K562 (cell line): ENCODE measurements around the gene WDR3. TPM values are rescaled to one million over a fixed set of nuclear protein-coding genes. Genes with fewer than 3 reads are reported as not detected.
"Not testable (repeated sequence)": the region's sequence is repeated elsewhere in the genome, so short reads cannot be mapped to it uniquely, and the experiment has no call there.

Experiments used
- ATAC-seq: fragments of 200-7000 bp; cut with Tn5 transposase; 3 replicates; pipeline ENCODE4 v1.9.1; 2020; ENCODE audit warnings: moderate library complexity
- BruUV-seq: library from RNA; stranded (reverse); fragments of 400-500 nt; replicated peaks from 2 replicates; lab custom pipeline; 2021; lab: Mats Ljungman, UMichigan
- CTCF ChIA-PET: fragments of 300-600 bp; formaldehyde crosslinking; extraction: SDS; loops from one replicate; lab custom pipeline; 2021; ENCODE audit warnings: low intra/inter-chr PET ratio; lab: Yijun Ruan, JAX
- POLR2A ChIA-PET: fragments of 300-600, 350-650 bp; sonication (Branson Sonifier 250); formaldehyde crosslinking; extraction: SDS; loops from one replicate; lab custom pipeline; 2021; ENCODE audit warnings: antibody characterized with exemption, inconsistent platforms; lab: Yijun Ruan, JAX
- DNase-seq, 4 experiments: peaks; one replicate each; pipeline versions ENCODE4 v3.0.0 to v3.0.0-alpha.2; 2011 to 2018; ENCODE audit warnings: low spot score in 3 of 4, mixed read lengths in 3 of 4; ENCODE audit errors: extremely low read depth in 1 of 4
- FAIRE-seq: peaks from 2 replicates; lab custom pipeline; 2011; peaks lifted over from hg19 to GRCh38; lab: Jason Lieb, UNC
- H2AFZ ChIP-seq: 2 replicates; pipeline ENCODE4 v1.6.0; 2011; ENCODE audit warnings: low read depth, low read length, control low read depth, inconsistent platforms
- H3K27ac ChIP-seq: fragments of 200-600 bp; 3 replicates; pipeline ENCODE4 v1.8.0; 2011; ENCODE audit warnings: low read depth, mild to moderate bottlenecking, control low read depth, inconsistent platforms, low read length, moderate library complexity, mixed read lengths; ENCODE audit errors: extremely low read depth
- H3K27me3 ChIP-seq, 2 experiments: fragments of 300-600 bp in 1 of 2; 2 replicates in 1 of 2; 3 replicates in 1 of 2; pipeline versions ENCODE4 v1.6.0 to v1.8.0; 2011; ENCODE audit warnings: inconsistent platforms in 2 of 2, low read length in 2 of 2, mild to moderate bottlenecking in 1 of 2, mixed read lengths in 1 of 2, moderate library complexity in 1 of 2; ENCODE audit not compliant: control insufficient read depth in 2 of 2, insufficient read depth in 2 of 2
- H3K36me3 ChIP-seq: fragments of 300-600 bp; 3 replicates; pipeline ENCODE4 v1.8.0; 2011; ENCODE audit warnings: mild to moderate bottlenecking, low read length, inconsistent platforms; ENCODE audit not compliant: control insufficient read depth, insufficient read depth
- H3K4me1 ChIP-seq, 2 experiments: fragments of 200-600 bp in 1 of 2; replicated peaks in 1 of 2; 2 replicates in 1 of 2; 3 replicates in 1 of 2; pipeline versions ENCODE4 v1.5.1 to v1.8.0; 2011; ENCODE audit warnings: inconsistent platforms in 2 of 2, low read length in 2 of 2, mild to moderate bottlenecking in 1 of 2, mixed read lengths in 1 of 2, moderate library complexity in 1 of 2; ENCODE audit not compliant: control insufficient read depth in 2 of 2, insufficient read depth in 2 of 2
- H3K4me2 ChIP-seq: 2 replicates; pipeline ENCODE4 v1.6.1; 2011; ENCODE audit warnings: low read length, control low read depth, inconsistent platforms, mixed read lengths; ENCODE audit not compliant: insufficient read depth
- H3K4me3 ChIP-seq: fragments of 200-600 bp; sonication (generic), shearing (Covaris generic); 2 replicates; pipeline ENCODE4 v1.5.1; 2016; ENCODE audit warnings: control low read depth, inconsistent platforms
- H3K79me2 ChIP-seq: fragments of 200-600 bp; 3 replicates; pipeline ENCODE4 v1.8.0; 2011; ENCODE audit warnings: low read length, inconsistent platforms; ENCODE audit not compliant: control insufficient read depth, insufficient read depth
- H3K9ac ChIP-seq, 2 experiments: 2 replicates each; pipeline versions ENCODE4 v1.6.0 to v1.6.1; 2011; ENCODE audit warnings: low read depth in 2 of 2, low read length in 2 of 2, control low read depth in 1 of 2, inconsistent platforms in 1 of 2, mild to moderate bottlenecking in 1 of 2, mixed read lengths in 1 of 2; ENCODE audit not compliant: insufficient read depth in 1 of 2
- H3K9me1 ChIP-seq: one replicate; pipeline ENCODE4 v1.6.0; 2011; ENCODE audit warnings: inconsistent platforms, mild to moderate bottlenecking, low read length, moderate library complexity; ENCODE audit not compliant: control insufficient read depth, insufficient read depth
- H3K9me3 ChIP-seq: replicated peaks from 2 replicates; pipeline ENCODE4 v1.5.1; 2011; ENCODE audit warnings: low read depth, low read length, inconsistent platforms; ENCODE audit not compliant: control insufficient read depth, insufficient read depth
- H4K20me1 ChIP-seq: replicated peaks from 2 replicates; pipeline ENCODE4 v1.6.1; 2011; ENCODE audit warnings: low read length, inconsistent platforms, mixed read lengths; ENCODE audit not compliant: control insufficient read depth, insufficient read depth
- ESRRB ChIP-seq: fragments of 250-450 bp; sonication (Bioruptor Pico); IDR thresholded peaks from 2 replicates; pipeline ENCODE4 v1.5.0; 2020; ENCODE audit warnings: mild to moderate bottlenecking, moderate library complexity, borderline replicate concordance
- FUS ChIP-seq: fragments of 200-400 bp; formaldehyde crosslinking; optimal IDR thresholded peaks from 2 replicates; pipeline ENCODE3; 2017; ENCODE audit warnings: low read depth, low read length
- RFX5 ChIP-seq: IDR thresholded peaks from 2 replicates; pipeline ENCODE4 v1.6.1; 2011; ENCODE audit warnings: low read depth, mild to moderate bottlenecking, improper control_type of control experiment, low read length
- SMAD4 ChIP-seq: fragments of 250-450 bp; sonication (Bioruptor Pico); conservative IDR thresholded peaks from 2 replicates; pipeline ENCODE4 v1.8.0; 2021; ENCODE audit warnings: inconsistent platforms, mild to moderate bottlenecking, moderate library complexity
- TFAP4 ChIP-seq: sonication (generic); formaldehyde crosslinking; IDR thresholded peaks from 2 replicates; pipeline ENCODE4 v1.8.0; 2022; ENCODE audit warnings: missing genetic modification reagents, mild to moderate bottlenecking, moderate library complexity, borderline replicate concordance
- ZBTB26 ChIP-seq: fragments of 450-650 bp; formaldehyde crosslinking; IDR thresholded peaks from 2 replicates; pipeline ENCODE4 v1.4.0; 2022; ENCODE audit warnings: missing genetic modification characterization
- ZBTB49 ChIP-seq: sonication (generic); formaldehyde crosslinking; IDR thresholded peaks from 2 replicates; pipeline ENCODE4 v1.8.0; 2022; ENCODE audit warnings: missing genetic modification reagents, mild to moderate bottlenecking, borderline replicate concordance
- WGBS: fragments of 100-300 bp; shearing (Covaris generic); methylation state at CpG from one replicate; pipeline ENCODE4 v1.1.6; 2016; ENCODE audit warnings: low coverage, mixed read lengths; ENCODE audit not compliant: insufficient coverage; ENCODE audit errors: missing lambda C conversion rate; 5-methylcytosine and 5-hydroxymethylcytosine counted together
- in situ Hi-C: fragments of 300-500 bp; cut with MboI; formaldehyde crosslinking; loops from 4 replicates; pipeline ENCODE4 v1.15.0; 2018; ENCODE audit warnings: inconsistent platforms, mixed read lengths
- intact Hi-C: fragments of 100-400 bp; cut with micrococcal nuclease; formaldehyde crosslinking; loops from 2 replicates; pipeline ENCODE4 v1.14.2; 2022
- polyA plus RNA-seq, 8 experiments: library from polyadenylated mRNA; depleted of rRNA in 4 of 8; stranded (reverse) in 5 of 8; unstranded in 3 of 8; fragments of >200 nt; fragmentation: Nextera tagmentation in 2 of 8; fragmentation: Illumina TruSeq in 1 of 8; extraction: Ambion mirVana in 2 of 8; extraction: Trizol in 1 of 8; gene quantifications; 2 replicates each; pipeline versions ENCODE4 v1.2.1 to v1.2.3, GENCODE V29; 2011 to 2014; ENCODE audit warnings: inconsistent platforms in 1 of 8, missing spikeins in 1 of 8
- total RNA-seq, 7 experiments: library from RNA; depleted of rRNA in 6 of 7; stranded (reverse); fragments of >200 nt in 6 of 7; fragmentation: Illumina TruSeq in 2 of 7; extraction: Trizol in 2 of 7; gene quantifications; 2 replicates each; pipeline versions ENCODE4 v1.2.1 to v1.2.3, GENCODE V29; 2011 to 2021; ENCODE audit warnings: low replicate concordance in 1 of 7

The WDR3 gene
- total and polyA plus RNA-seq, 9 of the 15 experiments (the other 6 are each of a cell fraction or from before 2014, with no cell fraction given): 40.6 to 122 (median 76.5) TPM

GRCh38 chr1:117921991-117922390 is 7.5 kb upstream of the WDR3 start (continued):
- TF ChIP-seq ESRRB (CRISPR knock-in tag): no peak

- FAIRE-seq, H3K9me3 ChIP-seq, H3K27ac ChIP-seq, H3K9me1 ChIP-seq, POLR2A ChIA-PET, in situ Hi-C loops, H4K20me1 ChIP-seq, CTCF ChIA-PET, BruUV-seq, H3K4me1 ChIP-seq, H2AFZ ChIP-seq, H3K4me2 ChIP-seq, H3K9ac ChIP-seq, H3K27me3 ChIP-seq, intact Hi-C loops, H3K4me3 ChIP-seq, DNase-seq, ATAC-seq: not testable (repeated sequence)
- Histone ChIP-seq H3K36me3 (peaks cover 12% of the 10 kb centered on the region; the same call in 2 of the 3 replicates), H3K79me2 (peaks cover 21% of the 10 kb centered on the region)
- WGBS: 65% methylated on average over 7 of the region's 7 CpGs
Measured at GRCh38 chr1:117922717-117923116, 6.8 kb upstream of the WDR3 start.

- no peak overlapping the region for H3K4me3 ChIP-seq
- H3K27ac ChIP-seq: no peak overlapping the region
- CTCF ChIA-PET: no interaction called here
- in situ Hi-C loops (no loop called here), intact Hi-C loops (no loop called here)
- H3K9me3 ChIP-seq: no peaks in the 10 kb centered on the region
- no peaks in the 10 kb centered on the region for H3K27me3 ChIP-seq
- POLR2A ChIA-PET: interaction anchor here (0.9 kb wide), 1 partner anchor 9 kb away, joined by 4 read pairs; no protein-coding TSS in a partner anchor
- H3K4me2 ChIP-seq: no peak overlapping the region
- no peaks in the 10 kb centered on the region; the same call in 1 of the 2 replicates for H4K20me1 ChIP-seq
- BruUV-seq: no TSS peak
- no peak for FAIRE-seq
- no peaks in the 10 kb centered on the region for H3K9me1 ChIP-seq
- H3K36me3 ChIP-seq: peaks cover 6% of the 10 kb centered on the region; the same call in 1 of the 3 replicates
- peaks cover 4 to 6% of the 10 kb centered on the region in 2 experiments; a peak in 2 of 5 replicates for H3K4me1 ChIP-seq
- H3K79me2 ChIP-seq: peaks cover 53% of the 10 kb centered on the region
- ATAC-seq: no peak
- H2AFZ ChIP-seq: no peak overlapping the region
- H3K9ac ChIP-seq: no peak overlapping the region
- DNase-seq: no peak
- WGBS: 93% methylated on average over 3 of the region's 3 CpGs
- no peak for TF ChIP-seq ZBTB49 (CRISPR knock-in tag)
- TF ChIP-seq TFAP4 (CRISPR knock-in tag): no peak
- no peak for TF ChIP-seq FUS
- TF ChIP-seq SMAD4: no peak
- no peak for TF ChIP-seq RFX5
- TF ChIP-seq ZBTB26: no peak
Measured at GRCh38 chr1:117925981-117926380, 3.6 kb upstream of the WDR3 start.
